Lung microvascular endothelial cell (primary cell): ENCODE measurements around the gene TBX6. TPM values are rescaled to one million over a fixed set of nuclear protein-coding genes. Genes with fewer than 3 reads are reported as not detected.
"Not testable (repeated sequence)": the region's sequence is repeated elsewhere in the genome, so short reads cannot be mapped to it uniquely, and the experiment has no call there.

Experiments
- DNase-seq, 2 donors: peaks; one replicate each; pipeline versions ENCODE4 v3.0.0 to v3.0.0-alpha.2; 2010; ENCODE audit warnings: low read depth in 2 of 2
- total RNA-seq: library from RNA; depleted of rRNA; stranded (reverse); fragments of >200 nt; gene quantifications from 2 replicates; pipeline ENCODE4 v1.2.1, GENCODE V29; 2014

Gene TBX6, protein sequence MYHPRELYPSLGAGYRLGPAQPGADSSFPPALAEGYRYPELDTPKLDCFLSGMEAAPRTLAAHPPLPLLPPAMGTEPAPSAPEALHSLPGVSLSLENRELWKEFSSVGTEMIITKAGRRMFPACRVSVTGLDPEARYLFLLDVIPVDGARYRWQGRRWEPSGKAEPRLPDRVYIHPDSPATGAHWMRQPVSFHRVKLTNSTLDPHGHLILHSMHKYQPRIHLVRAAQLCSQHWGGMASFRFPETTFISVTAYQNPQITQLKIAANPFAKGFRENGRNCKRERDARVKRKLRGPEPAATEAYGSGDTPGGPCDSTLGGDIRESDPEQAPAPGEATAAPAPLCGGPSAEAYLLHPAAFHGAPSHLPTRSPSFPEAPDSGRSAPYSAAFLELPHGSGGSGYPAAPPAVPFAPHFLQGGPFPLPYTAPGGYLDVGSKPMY
- under 0.01 TPM in 2 replicates for total RNA-seq

DNA sequence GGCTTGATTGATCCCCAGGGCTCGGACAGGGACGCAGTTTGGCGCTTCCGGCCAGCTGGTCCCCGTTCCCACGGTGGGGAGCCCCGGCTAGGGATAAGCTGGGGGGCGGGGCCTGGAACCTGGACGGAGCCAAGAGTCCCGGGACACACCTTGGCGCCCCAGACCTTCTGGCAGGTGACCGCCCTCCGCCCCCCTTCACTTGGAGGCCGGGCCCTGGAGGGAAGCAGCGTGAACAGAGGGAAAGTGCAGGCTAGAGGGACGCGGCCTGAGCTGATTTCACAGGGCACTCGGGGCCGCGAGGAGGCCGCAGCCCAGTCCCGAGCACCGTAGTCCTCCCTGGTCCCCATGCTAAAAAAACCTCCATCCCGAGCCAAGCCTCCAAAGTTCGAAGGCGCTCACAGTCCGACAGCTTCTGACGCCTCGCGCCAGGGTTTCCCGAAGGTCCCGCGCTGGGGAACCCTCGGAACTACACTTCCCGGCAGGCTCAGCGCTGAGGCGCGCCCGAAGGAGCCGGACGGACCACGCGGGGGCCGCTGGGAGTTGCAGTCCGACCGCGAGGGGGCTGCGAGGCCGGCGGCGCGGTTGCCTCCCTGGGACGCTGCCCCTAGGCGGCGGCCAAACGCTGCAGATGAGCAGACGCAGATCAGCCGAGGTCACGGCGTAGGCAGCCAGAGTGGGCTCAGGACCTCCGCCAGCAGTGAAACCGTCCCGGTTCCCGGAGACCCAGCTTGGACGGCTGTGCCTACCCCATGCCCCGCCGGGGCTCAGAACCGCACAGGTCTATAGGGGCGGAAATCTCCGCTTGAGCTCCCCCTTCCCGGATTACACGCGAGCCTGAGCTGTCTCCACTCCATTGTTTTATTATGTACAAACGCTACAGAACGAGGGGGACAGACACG is at the start of gene TBX6:
TSS of gene TBX6 (minus strand) at position 451 of the 899 bp plus-strand sequence. CDS start 731 bp downstream, outside the sequence.
- peak; percentile 93 to 95 for DNase-seq

DNA sequence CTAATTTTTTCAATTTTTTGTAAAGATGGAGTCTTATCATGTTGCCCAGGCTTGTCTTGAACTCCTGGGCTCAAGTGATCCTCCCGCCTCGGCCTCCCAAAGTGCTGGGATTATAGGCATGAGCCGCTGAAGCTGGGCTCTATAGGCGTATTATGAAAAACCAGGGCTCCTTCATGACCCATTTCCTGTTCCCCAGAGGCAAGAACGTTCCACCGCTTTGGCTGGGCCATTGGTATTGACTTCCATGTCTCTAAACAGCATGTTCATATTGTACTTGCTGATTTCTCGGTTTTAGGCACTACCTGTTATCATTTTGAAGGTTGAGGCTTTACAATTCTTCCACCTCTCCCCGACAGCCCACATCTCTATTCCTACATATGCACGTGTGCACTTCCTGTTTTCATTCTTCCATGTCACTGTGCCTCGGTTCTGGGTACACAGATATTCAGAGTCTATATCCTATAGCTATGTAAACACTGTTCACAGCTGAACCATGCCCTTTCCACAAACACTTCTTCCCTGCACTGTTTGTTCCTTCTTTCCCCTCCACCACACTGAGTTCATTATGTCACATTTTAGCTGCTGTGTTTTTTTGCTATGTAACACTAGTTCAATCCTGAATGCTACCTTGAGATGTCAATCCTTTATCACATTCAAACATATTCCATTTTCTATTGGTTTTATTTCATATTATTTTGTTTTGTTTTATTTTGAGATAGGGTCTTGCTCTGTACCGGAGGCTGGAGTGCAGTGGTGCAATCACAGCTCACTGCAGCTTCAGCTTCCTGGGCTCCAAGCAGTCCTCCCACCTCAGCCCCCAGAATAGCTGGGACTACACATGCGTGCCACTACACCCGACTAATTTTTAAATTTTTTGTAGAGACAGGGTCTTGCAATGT is 48.1 kb upstream of the TBX6 start:
- DNase-seq: no peak

DNA sequence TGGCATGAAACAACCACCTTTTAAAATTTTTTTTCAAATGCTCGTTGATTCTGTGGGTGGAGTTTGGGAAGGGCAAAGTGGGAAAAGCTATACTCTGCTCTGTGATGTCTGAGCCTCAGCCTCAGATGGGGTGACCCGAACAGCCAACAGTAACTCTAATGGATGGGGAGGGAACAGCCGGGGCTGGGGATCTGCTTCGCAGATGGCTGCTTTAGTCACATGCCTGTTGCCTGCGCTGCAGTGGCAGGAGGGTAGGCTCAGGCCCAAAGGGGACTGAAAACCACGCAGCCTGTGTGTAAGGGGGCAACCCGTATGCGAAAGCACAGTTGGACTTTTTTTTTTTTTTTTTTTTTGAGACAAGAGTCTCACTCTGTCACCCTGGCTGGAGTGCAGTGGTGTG is 46.2 kb upstream of the TBX6 start:
- DNase-seq: no peak

DNA sequence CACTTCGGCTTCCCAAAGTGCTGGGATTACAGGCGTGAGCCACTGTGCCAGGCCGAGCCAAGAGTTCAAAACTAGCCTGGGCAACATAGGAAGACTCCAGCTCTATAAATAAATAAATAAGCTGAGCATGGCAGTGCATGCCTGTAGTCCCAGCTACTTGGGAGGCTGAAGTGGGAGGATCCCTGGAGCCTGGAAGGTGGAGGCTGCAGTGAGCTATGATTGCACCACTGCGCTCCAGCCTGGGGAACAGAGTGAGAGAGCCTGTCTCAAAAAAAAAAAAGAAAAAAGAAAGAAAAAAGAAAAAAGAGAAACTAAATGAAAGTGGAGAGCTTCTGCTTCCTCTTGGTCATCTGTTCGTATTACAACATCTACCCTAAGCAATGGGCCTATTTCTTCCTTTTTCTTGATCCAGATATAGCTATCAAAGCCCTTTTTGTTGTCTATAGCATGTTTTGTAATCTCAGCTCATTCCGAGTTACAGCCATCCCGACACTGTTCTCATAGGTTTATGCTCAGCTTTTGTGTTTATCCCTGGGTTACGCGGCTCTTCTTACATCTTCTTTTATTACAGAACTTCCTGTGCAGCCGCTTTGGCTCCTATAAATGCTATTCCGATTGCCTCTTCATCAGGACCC is 45.4 kb upstream of the TBX6 start:
- DNase-seq: no peak

DNA sequence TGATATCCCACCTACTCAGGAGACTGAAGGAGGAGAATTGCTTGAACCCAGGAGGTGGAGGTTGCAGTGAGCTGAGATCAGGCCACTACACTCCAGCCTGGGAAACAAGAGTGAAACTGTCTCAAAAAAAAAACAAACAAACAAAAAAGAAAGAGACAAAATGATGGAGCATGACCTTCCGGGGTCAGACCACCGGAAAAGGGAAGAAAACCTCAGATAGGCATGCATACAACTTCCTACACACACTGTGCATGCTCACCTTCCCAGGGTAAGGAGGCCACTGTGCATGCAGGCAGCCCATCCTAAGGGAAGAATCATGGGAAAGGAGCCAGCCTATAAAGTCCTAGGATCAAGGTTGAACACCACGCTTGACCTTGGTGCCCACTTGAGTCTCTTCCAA is 40.9 kb upstream of the TBX6 start:
- DNase-seq: no peak

DNA sequence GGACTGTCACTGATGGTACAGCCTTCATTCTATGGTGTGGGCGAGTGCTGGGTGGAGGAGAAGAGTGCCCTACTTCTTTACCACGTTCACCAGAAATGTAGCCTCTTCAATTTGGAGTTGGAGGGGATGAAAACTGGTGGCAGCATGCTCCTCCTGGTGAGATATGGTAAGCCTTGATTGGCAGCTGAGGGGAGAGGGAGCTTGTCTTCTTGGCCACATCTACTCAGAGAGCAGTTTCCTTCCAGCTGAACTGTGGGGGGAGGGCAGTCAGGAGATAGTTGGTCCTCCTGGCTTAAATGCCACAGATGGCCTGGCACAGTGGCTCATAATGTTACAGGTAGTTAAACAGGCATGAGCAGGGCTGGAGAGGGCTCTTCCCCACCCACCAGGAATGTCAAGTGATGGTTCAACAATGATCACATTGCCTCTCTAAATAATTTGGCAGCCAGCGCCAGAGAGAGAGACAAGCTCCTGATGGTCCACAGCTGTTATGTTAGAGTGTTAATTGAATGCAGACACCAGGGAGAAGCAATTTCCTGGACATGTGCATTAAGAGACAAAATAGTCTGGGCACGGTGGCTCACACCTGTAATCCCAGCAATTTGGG is 40.2 kb upstream of the TBX6 start:
- no peak for DNase-seq

DNA sequence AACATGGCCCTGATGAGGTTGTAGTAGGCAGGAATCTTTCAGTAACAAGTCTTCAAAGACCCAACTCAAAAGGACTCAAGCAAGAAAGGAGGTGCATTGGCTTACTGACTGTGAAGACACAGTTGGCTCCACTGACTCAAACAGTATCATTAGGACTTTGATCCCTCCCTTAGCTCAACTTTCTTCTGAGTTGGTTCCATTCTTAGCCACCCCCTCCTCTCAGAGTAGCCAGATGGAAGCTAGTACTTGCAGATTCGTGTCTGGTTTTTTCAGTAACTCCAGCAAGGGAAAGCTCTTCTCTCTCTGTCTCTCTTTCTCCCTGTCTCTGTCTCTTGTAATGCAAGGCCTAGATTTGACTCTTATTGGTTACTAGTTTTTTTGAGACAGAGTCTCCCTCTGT is 36.3 kb upstream of the TBX6 start:
- no peak for DNase-seq

DNA sequence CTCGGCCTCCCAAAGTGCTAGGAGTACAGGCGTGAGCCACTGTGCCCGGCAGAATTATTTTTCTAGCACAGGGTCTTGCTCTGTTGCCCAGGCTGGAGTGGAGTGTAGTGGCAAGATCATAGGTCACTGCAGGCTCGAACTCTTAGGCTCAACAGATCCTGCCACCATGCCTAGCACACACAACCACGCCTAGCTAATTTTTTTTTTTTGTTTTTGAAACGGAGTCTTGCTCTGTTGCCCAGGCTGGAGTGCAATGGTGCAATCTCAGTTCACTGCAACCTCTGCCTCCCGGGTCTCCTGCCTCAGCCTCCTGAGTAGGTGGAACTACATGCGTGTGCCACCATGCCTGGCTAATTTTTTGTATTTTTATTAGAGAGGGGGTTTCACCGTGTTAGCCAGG is 34.0 kb upstream of the TBX6 start:
- not testable (repeated sequence) for DNase-seq

DNA sequence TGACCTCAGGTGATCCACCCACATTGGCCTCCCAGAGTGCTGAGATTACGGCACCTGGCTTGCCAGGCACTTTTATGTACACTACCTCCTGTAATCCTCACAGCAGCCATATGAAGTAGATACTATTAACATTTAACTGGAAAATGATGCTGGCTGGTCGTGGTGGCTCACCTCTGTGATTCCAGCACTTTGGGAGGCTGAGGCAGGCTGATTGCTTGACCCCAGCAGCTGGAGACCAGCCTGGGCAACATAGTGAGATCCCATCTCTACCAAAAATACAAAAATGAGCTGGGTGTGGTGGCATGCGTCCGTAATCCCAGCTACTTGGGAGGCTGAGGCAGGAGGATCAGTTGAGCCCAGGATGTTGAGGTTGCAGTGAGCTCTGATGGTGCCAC is 33.3 kb upstream of the TBX6 start:
- DNase-seq: no peak

DNA sequence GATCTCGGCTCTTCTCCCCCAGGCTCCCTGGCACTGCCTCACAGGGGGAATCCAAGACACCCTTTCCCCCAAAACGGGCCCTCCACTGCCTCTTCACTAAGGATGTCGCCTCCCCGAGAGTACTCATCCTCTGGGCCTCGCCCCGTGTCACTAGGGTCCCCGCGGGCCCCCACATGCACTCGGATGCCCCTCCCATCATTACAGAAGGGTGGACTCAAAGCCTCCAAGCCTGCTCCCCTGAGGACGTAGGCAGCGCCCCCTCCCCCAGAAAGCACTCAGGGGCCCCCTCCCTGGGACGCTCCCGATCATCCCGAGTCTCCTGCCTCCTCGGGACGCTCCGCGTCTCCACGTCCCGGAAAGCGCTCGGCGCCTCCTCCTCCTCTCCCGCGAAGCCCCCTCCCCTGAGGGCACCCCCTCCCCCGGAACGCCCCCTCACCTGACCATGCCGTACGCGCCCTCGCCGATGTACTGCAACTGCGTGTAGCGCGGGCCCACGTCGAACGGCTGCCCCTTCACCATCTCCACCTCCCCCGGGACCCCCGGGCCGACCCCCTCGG is 31.0 kb upstream of the TBX6 start:
- peak; percentile 20 to 44 for DNase-seq

DNA sequence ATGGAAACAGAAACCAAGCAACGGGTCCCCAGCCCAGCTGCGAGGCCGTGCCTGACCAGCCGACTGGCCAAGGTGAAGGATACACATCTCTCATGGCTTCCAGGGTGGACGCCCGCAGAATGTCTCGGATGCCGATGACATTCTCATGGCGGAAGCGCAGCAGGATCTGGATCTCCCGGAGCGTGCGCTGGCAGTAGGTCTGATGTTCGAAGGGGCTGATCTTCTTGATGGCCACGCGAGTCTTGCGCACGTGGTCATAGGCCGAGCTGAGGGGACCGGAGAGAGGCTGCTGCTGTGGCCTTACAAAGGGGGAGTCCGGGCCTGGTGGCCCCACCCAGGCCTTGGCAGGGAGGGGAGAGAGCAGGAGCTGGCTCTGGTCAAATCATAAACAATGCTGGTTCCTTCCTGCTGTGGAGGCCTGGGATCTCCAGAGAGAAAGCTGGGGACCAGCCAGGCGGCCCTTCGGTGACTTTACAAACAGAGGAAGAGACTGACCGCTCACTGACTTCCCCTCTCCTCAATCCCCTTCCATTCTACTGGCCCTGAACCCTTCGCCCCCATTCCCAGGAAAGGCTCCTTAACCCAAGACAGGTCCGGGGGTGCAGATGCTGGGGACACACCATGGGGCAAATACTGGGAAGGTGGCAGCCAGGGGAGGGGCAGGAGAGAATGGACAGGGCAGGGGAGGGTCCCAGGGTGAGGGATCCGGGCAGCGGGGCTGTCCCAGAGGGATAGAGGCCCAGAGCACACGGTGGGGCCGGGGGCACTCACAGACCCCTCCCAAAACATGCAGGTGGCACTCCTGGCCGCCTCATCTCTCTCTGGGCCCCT is 30.2 kb upstream of the TBX6 start:
- peak; percentile 77 to 86 for DNase-seq

DNA sequence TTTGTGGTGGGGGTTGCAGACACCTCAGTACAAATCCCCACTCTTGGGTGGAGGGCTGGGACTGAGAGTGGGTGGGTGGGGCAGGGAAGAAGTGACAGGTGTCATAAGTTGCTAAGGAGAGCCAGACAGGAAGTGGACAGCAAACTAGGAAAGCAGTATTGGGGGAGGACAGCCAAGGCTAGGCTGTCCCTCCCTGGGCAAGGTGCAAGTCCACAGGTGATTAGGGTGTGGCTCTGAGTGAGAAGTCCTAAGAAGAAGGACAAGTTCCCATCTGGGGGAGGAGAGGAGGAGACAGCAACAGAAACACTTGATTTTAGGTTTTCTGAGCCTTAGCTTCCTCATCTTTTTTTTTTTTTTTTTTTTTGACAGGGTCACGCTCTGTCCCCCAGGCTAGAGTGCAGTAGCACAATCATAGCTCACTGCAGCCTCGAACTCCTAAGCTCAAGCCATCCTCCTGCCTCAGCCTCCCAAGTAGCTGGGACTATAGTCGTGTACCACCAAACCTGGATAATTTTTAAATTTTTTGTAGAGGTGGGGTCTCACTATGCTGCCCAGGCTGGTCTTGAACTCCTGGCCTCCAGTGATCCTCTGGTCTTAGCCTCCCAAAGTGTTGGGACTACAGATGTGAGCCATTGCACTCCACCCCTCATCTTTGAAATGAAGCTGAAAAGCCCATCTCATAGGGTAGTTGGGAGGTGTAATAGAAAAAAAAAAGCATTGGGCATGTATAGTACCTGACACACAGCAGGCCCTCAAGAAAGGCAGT is 28.8 kb upstream of the TBX6 start:
- no peak for DNase-seq

DNA sequence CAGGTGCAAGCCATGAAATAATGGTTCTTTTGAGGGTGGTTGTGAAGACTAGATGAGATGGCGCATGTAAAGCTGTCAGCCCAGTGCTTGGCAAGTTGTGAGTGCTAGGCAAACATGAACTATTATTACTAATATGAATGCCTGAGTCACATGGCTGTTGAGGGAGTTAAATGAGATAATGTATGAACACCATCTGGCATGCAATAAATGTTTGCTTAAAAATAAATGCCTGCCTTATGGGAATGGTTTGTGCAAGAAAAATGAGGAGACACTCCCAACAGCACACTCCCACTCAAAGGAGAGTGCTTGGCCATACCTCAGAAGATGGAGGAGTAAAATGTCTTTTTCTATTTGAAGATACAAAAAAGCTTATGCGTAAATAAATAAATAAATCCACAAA is 27.7 kb upstream of the TBX6 start:
- no peak for DNase-seq

DNA sequence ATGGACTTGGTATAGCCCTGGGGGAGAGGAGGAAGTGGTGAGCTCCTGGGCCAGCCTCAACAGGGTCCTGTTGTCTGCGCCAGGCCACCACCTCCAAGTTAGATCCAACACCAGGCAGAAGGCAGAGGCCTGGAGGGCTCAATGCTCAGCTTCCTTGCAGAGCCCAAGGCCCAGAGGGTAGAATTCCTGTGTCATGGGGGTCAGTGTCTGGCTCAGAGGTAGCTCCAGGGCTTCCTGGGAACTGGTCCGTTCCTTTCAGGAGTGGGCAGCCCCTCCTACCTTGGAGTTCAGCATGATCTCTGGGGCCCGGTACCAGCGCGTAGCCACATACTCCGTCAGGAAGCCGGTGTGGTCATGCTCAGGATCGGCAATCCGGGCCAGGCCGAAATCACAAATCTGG is 26.0 kb upstream of the TBX6 start:
- DNase-seq: no peak

DNA sequence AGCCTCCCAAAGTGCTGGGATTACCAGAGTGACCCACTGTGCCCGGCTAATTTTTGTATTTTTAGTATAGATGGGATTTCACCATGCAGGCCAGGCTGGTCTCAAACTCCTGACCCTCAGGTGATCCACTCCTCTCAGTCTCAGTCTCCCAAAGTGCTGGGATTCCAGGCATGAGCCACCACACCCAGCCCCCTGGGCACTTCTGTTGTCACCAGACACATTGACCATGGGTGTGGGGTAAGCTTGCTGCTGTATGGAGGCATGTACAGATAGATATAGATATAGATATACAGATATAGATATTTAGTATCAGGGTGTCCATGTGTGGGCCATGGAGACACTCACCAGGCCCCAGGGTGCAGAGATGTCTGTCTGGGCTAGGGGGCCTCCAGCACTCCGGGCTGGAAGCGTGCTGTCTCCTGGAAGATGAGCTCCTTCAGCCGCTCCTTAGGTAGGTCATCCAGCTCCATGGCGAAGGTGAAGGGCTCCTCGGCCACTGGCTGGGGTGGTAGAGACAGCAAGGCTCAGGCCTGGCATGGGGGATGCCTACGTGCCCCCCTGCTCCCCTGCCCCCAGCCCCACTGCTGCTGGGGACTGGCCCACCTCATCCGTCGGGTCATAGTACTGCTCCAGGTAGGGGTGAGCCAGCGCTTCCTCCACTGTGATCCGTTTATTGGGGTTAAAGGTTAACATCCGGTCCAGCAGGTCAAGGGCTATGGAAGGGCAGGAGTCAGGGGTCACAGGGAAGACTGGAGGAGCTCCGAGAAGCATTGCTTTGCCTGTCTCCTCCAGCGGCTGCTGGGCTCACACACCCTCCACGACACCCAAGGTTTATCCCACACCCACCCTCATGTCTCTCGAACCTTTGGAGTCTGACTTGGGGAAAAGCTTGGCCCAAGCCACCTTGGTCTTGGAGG is 24.8 kb upstream of the TBX6 start:
- DNase-seq: no peak

DNA sequence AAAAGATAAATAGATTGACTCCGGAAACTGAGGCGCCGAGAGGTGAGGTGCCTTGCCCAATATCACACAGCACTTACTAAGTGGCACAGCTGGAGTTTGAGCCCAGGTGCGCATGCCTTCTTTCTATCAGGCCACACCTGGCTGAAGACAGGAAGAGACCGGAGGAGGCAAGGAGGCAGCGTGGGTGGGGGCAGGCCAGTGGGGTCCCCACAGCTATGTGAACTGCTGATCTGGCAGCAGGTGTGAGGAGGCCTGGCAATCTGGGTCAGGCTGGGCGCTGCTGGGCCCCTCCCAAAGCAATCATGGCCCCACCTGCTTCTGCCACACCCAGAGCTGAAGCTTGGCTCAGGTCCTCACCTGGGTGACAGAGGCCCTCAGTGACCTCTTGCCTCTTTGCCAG is 23.5 kb upstream of the TBX6 start:
- DNase-seq: no peak

DNA sequence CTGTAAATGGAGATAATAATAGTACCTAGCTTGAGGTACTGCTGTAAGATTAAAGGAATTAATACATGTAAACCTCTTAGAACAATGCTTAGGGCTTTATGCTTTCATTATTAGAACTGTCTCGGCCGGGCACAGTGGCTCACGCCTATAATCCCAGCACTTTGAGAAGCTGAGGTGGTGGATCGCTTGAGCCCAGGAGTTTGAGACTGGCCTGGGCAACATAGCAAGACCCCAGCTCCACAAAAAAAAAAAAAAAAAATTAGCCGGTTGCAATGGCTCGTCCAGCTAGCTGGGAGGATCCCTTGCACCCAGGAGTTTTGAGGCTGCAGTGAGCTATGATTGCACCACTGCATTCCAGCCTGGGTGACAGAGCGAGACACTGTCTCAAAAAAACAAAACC is 23.1 kb upstream of the TBX6 start:
- not testable (repeated sequence) for DNase-seq

DNA sequence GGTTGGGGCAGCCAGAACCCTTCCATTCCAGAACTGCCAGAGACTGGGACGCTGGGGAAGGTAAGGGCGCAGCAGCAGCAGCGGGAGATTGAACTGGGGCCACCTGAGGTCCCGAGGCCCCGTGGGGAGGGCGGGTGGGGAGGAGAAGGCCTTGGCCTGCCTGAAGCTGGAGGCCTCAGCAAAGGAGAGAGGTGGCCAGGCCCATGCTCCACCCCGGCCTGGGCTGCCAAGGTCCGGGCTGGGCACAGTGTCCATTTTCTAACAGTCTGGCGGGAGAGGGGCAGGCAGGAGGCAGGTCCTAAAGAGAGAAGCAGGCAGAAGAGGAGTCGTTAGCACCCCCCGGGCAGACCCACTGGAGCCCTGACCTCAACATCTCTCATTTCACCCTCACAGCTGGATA is 22.7 kb upstream of the TBX6 start:
- no peak for DNase-seq
